ENCODE measurements around the gene TSPAN4. TPM values are rescaled to one million over a fixed set of nuclear protein-coding genes. Genes with fewer than 3 reads are reported as not detected.
A peak's percentile ranks its signal among the peaks of the same experiment; 100 is the strongest.

TSPAN4 gene
- total and polyA plus RNA-seq, 9 of the 15 experiments (the other 6 are each of a cell fraction or from before 2014, with no cell fraction given) = 0.07 to 31.0 (median 15.7) TPM

- TF ChIP-seq ADNP (tag; IDR thresholded peaks at IDR 0.05) (no peak), CBX2 (IDR thresholded peaks at IDR 0.05; ENCODE audit: insufficient read depth, low read length, poor library complexity, severe bottlenecking) (no peak), NR4A1 (CRISPR knock-in tag; IDR thresholded peaks at IDR 0.05) (no peak), NR4A1 (tag; IDR thresholded peaks at IDR 0.05) (no peak), RBM39 (optimal IDR thresholded peaks at IDR 0.05; ENCODE audit: low read depth, low read length) (no peak), IRF9 (tag; IDR thresholded peaks at IDR 0.05) (no peak), GABPB2 (CRISPR knock-in tag; conservative IDR thresholded peaks at IDR 0.05) (no peak), CHD1 (IDR thresholded peaks at IDR 0.05; ENCODE audit: low read length) (peak; percentile 83), IFI16 (CRISPR knock-in tag; IDR thresholded peaks at IDR 0.05) (no peak), MYBL2 (IDR thresholded peaks at IDR 0.05; ENCODE audit: low read depth) (no peak), MYBL2 (CRISPR knock-in tag; IDR thresholded peaks at IDR 0.05; ENCODE audit: borderline replicate concordance) (no peak), MAFG (tag; conservative IDR thresholded peaks at IDR 0.05) (no peak), JUNB (CRISPR knock-in tag; conservative IDR thresholded peaks at IDR 0.05) (no peak), KAT2B (IDR thresholded peaks at IDR 0.05; ENCODE audit: low read depth, low read length) (no peak), U2AF1 (optimal IDR thresholded peaks at IDR 0.05; ENCODE audit: low read depth, low read length) (peak; percentile 33), HSF4 (CRISPR knock-in tag; IDR thresholded peaks at IDR 0.05; ENCODE audit: borderline replicate concordance) (no peak), NFRKB (IDR thresholded peaks at IDR 0.05; ENCODE audit: low read depth) (no peak), THRA (IDR thresholded peaks at IDR 0.05) (no peak), STAT5B (CRISPR knock-in tag; IDR thresholded peaks at IDR 0.05) (no peak), CLOCK (CRISPR knock-in tag; IDR thresholded peaks at IDR 0.05; ENCODE audit: borderline replicate concordance) (no peak), ZNF668 (CRISPR knock-in tag; IDR thresholded peaks at IDR 0.05) (no peak), MLX (CRISPR knock-in tag; conservative IDR thresholded peaks at IDR 0.05) (no peak)
Observed at GRCh38 chr11:911031-911889, 68.6 kb downstream of the TSPAN4 start (continued).

Data from K562 (cell line).